ENCODE data around the gene OLIG1. TPM values are rescaled to one million over a fixed set of nuclear protein-coding genes. Genes with fewer than 3 reads are reported as not detected.

The OLIG1 gene
- total RNA-seq, 1 experiment from 2014 or later, result not detected

- intact Hi-C loops (cut with micrococcal nuclease), result no loop called here
- no peak overlapping the region for H3K27ac Mint-ChIP-seq (ENCODE audit: low read depth, unreplicated experiment)
- peaks cover 12% of the 10 kb centered on the region for H3K4me1 Mint-ChIP-seq (ENCODE audit: insufficient read depth, unreplicated experiment)
- no peak for TF ChIP-seq CTCF (IDR thresholded peaks at IDR 0.05; ENCODE audit: unreplicated experiment)
- ChIA-PET POLR2A (no interaction called here), CTCF (no interaction called here)
- H3K27me3 Mint-ChIP-seq (ENCODE audit: insufficient read depth, unreplicated experiment), result peaks cover 78% of the 10 kb centered on the region
- no peak for DNase-seq (ENCODE audit: unreplicated experiment)
- no peak overlapping the region for H3K4me3 Mint-ChIP-seq (ENCODE audit: unreplicated experiment)
- BruUV-seq (replicated peaks), result no TSS peak
- no peaks in the 10 kb centered on the region for H3K36me3 Mint-ChIP-seq (ENCODE audit: insufficient read depth, unreplicated experiment)
- no peaks in the 10 kb centered on the region for H3K9me3 Mint-ChIP-seq (ENCODE audit: unreplicated experiment)
Measured at GRCh38 chr21:33063907-33064622, 5.9 kb upstream of the OLIG1 start.

DNA sequence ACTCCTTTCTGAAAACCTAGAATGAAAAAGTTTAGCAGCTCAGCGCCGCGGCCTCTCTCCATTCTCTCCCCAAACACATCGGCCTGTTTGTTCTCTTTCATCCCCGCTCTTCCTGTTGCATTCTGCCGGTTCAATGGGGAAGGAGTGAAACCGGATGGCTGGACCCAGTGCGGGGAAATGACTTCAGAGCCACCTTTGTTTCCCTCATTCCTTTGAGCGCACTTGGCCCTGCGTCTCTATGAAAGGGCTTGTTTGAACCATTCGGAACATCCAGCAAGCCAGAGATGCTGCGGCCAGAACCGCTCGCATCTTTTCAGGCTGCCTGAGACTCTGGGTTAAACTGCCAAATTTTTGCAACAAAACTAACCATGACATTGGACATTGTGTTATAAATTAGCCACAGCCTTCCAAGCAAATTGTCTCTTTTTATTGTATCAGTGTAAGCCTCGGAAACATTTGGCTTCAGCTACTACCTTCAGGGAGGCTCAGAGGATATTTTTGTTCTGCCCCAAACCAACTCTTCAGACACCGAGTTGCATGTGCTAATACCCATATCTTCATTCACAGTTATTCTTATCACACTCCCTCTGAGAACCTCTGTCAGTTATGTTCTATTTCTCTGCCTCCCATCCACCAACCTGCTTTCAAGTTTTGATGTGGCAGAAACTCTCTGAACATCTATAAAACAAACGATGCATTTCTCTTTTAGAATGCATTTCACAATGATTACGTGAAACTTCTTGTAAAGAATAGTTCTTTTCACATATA lies 5.1 kb upstream of the OLIG1 start:
- H3K27ac Mint-ChIP-seq (ENCODE audit: low read depth, unreplicated experiment), result no peak overlapping the region
- H3K27me3 Mint-ChIP-seq (ENCODE audit: insufficient read depth, unreplicated experiment), result peaks cover 85% of the 10 kb centered on the region
- H3K36me3 Mint-ChIP-seq (ENCODE audit: insufficient read depth, unreplicated experiment), result no peaks in the 10 kb centered on the region
- no TSS peak for BruUV-seq (replicated peaks)
- no peaks in the 10 kb centered on the region for H3K9me3 Mint-ChIP-seq (ENCODE audit: unreplicated experiment)
- no peak overlapping the region for H3K4me3 Mint-ChIP-seq (ENCODE audit: unreplicated experiment)
- H3K4me1 Mint-ChIP-seq (ENCODE audit: insufficient read depth, unreplicated experiment), result peaks cover 7% of the 10 kb centered on the region
- intact Hi-C loops (cut with micrococcal nuclease), result no loop called here
- DNase-seq (ENCODE audit: unreplicated experiment), result no peak
- ChIA-PET POLR2A (no interaction called here), CTCF (no interaction called here)
- no peak for TF ChIP-seq CTCF (IDR thresholded peaks at IDR 0.05; ENCODE audit: unreplicated experiment)

DNA sequence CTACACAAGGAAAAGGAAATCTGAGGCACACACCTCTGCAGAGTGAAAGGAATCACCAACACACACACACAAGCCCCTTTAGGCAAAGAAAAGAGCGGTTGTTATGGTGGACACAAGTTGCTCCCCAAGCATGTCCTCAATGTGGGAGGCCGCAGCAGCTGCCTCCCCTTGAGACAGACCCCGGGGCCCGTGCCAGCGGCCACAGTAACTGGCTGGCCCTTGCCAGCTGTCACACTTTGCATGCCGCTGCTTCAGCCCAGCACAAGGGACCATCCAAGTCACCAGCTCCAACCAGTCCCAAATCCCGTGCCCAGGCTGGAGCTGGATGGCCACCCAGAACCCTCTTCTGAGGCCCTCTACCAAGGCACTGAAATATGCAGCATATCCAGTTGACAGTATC lies 2.9 kb upstream of the OLIG1 start:
- no peaks in the 10 kb centered on the region for H3K9me3 Mint-ChIP-seq (ENCODE audit: unreplicated experiment)
- no TSS peak for BruUV-seq (replicated peaks)
- peaks cover 88% of the 10 kb centered on the region for H3K27me3 Mint-ChIP-seq (ENCODE audit: insufficient read depth, unreplicated experiment)

More for the DNA sequence above, 2.9 kb upstream of the OLIG1 start:
- Mint-ChIP-seq H3K27ac (ENCODE audit: low read depth, unreplicated experiment) (no peak overlapping the region), H3K4me1 (ENCODE audit: insufficient read depth, unreplicated experiment) (no peaks in the 10 kb centered on the region), H3K4me3 (ENCODE audit: unreplicated experiment) (no peak overlapping the region), H3K36me3 (ENCODE audit: insufficient read depth, unreplicated experiment) (no peaks in the 10 kb centered on the region)
- CTCF ChIA-PET, result no interaction called here
- TF ChIP-seq CTCF (IDR thresholded peaks at IDR 0.05; ENCODE audit: unreplicated experiment), result no peak
- POLR2A ChIA-PET, result no interaction called here
- intact Hi-C loops (cut with micrococcal nuclease), result no loop called here
- no peak for DNase-seq (ENCODE audit: unreplicated experiment)

Data from MCF 10A (cell line).